Activated CD4-positive, alpha-beta T cell treated with anti-CD3 and anti-CD28 coated beads, Interleukin-2, amount 10 ng/mL, durations not matched to agents 24 days and 14 days (primary cell): ENCODE results near the gene LANCL2. TPM values are rescaled to one million over a fixed set of nuclear protein-coding genes. Genes with fewer than 3 reads are reported as not detected.
A peak's percentile ranks its signal among the peaks of the same experiment; 100 is the strongest.
"Not testable (repeated sequence)": the region's sequence is repeated elsewhere in the genome, so short reads cannot be mapped to it uniquely, and the experiment has no call there.

Experiments
- DNase-seq: peaks from one replicate; pipeline ENCODE4 v3.0.0; 2022
- H3K27ac Mint-ChIP-seq: one replicate; pipeline ENCODE4 v1.8.0; 2022; ENCODE audit warnings: mild to moderate bottlenecking, mixed read lengths
- H3K27me3 Mint-ChIP-seq: one replicate; pipeline ENCODE4 v1.8.0; 2022; ENCODE audit warnings: mixed read lengths
- H3K36me3 Mint-ChIP-seq: one replicate; pipeline ENCODE4 v1.8.0; 2022; ENCODE audit warnings: low read depth, mild to moderate bottlenecking, mixed read lengths
- H3K4me1 Mint-ChIP-seq: one replicate; pipeline ENCODE4 v1.8.0; 2021; ENCODE audit warnings: mixed read lengths
- H3K4me3 Mint-ChIP-seq: one replicate; pipeline ENCODE4 v1.8.0; 2022; ENCODE audit warnings: mild to moderate bottlenecking, moderate library complexity, mixed read lengths
- H3K9me3 Mint-ChIP-seq: one replicate; pipeline ENCODE4 v1.8.0; 2021; ENCODE audit warnings: mixed read lengths
- intact Hi-C: fragments of 100-400 bp; cut with micrococcal nuclease; formaldehyde crosslinking; loops from one replicate; pipeline ENCODE4 v1.15.1; 2023
- total RNA-seq: library from RNA; stranded (reverse); gene quantifications from 2 replicates; pipeline ENCODE4 v1.2.3, GENCODE V29; 2022

Gene LANCL2
- total RNA-seq, 1 donor from 2014 or later: 12.2 TPM

DNA sequence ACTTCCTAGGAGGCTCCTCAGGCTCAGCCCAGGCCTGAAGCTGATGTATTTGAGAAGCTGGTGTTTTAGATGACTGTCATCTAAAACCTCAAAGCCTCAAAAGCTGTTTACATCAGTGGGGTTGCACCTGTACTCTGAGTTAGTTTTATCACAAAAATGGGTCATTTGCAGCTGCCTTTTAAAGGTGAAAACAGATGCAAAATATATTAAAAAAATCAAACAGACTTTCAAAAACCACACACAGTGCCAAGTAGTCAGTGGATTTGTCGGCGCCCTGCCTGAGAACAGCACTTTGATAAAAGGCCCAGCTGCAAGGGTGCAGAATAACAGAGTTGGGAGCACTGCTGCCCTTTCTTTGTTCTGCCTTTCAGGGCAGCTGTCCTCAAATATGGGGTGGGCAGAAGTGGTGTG lies 104.1 kb downstream of the LANCL2 start:
- H3K36me3 Mint-ChIP-seq: peaks cover 50% of the 10 kb centered on the region
- H3K9me3 Mint-ChIP-seq: no peaks in the 10 kb centered on the region
- peak overlapping the region; percentile 34 for H3K4me3 Mint-ChIP-seq
- peak; percentile 80 for DNase-seq
- peak overlapping the region; percentile 80 for H3K27ac Mint-ChIP-seq
- peaks cover 45% of the 10 kb centered on the region for H3K4me1 Mint-ChIP-seq
- intact Hi-C loops: loop anchor here (2.0 kb wide), 1 partner anchor 66 kb away; no protein-coding TSS in a partner anchor
- no peaks in the 10 kb centered on the region for H3K27me3 Mint-ChIP-seq

DNA sequence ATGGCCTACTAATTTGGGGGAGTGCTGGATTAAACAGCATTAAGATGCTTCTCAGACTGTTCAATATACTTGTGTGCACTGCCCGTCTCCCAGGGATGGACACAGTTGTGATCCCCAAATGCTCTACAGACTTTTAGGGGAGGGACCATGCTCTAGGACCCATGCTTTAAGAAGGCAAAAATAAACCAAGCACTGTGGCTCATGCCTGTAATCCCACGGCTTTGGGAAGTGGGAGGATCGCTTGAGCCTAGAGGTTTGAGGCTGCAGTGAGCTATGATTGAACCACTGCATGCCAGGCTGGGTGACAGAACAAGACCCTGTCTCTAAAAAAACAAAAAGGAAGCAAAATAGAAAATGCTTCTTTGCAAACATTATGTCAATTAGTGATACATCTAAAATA lies 104.6 kb downstream of the LANCL2 start:
- DNase-seq: no peak
- peak overlapping the region; percentile 58 for H3K27ac Mint-ChIP-seq
- H3K27me3 Mint-ChIP-seq: no peaks in the 10 kb centered on the region
- H3K36me3 Mint-ChIP-seq: peaks cover 47% of the 10 kb centered on the region
- intact Hi-C loops: loop anchor here (2.0 kb wide), 1 partner anchor 65 kb away; no protein-coding TSS in a partner anchor
- H3K4me1 Mint-ChIP-seq: peaks cover 47% of the 10 kb centered on the region
- H3K4me3 Mint-ChIP-seq: peak overlapping the region; percentile 34
- H3K9me3 Mint-ChIP-seq: no peaks in the 10 kb centered on the region

DNA sequence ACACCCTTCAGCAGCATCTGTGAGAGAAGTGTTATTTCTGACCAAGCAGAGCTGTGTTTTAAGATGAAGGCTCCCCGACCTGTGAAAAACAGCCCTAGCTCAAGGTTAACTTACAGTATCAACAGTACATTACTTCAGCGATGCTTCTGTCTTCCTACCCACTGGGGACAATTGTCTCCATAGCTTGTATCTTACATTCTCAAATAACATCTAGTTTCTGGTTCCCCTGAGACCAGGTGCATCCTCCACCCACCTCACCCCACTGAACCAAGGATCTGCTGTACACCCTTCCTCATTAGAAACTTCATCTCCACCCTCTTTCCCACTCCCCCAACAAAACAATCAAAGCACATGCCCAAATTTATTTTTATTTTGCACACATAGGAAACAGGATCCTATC lies 105.1 kb downstream of the LANCL2 start:
- peak overlapping the region; percentile 47 for H3K27ac Mint-ChIP-seq
- peaks cover 52% of the 10 kb centered on the region for H3K4me1 Mint-ChIP-seq
- H3K36me3 Mint-ChIP-seq: peaks cover 44% of the 10 kb centered on the region
- peak overlapping the region; percentile 39 for H3K4me3 Mint-ChIP-seq
- no peak for DNase-seq
- intact Hi-C loops: no loop called here
- no peaks in the 10 kb centered on the region for H3K9me3 Mint-ChIP-seq
- no peaks in the 10 kb centered on the region for H3K27me3 Mint-ChIP-seq

DNA sequence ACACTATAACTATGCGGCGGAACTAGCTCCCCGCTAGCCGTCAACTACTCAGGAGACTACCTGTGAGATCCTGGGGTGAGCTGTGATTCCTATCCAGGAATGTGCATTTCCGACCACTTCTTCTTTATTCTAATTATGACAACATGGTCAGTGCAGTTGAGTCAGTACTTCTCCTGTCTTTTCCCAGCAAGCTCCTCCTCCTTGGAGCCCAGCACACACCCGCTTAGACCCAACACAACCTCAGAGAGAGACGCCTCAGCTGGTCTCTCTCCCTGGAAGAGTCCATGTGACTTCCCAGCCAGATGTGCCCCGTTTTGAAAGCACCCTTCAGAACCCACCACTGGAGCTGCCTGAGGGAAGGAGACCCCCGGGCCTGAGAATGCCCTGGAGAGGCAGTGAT lies 106.5 kb downstream of the LANCL2 start:
- intact Hi-C loops, H3K4me3 Mint-ChIP-seq, H3K27ac Mint-ChIP-seq, H3K9me3 Mint-ChIP-seq, DNase-seq, H3K27me3 Mint-ChIP-seq: not testable (repeated sequence)
- Mint-ChIP-seq H3K36me3 (peaks cover 35% of the 10 kb centered on the region), H3K4me1 (peaks cover 60% of the 10 kb centered on the region)

DNA sequence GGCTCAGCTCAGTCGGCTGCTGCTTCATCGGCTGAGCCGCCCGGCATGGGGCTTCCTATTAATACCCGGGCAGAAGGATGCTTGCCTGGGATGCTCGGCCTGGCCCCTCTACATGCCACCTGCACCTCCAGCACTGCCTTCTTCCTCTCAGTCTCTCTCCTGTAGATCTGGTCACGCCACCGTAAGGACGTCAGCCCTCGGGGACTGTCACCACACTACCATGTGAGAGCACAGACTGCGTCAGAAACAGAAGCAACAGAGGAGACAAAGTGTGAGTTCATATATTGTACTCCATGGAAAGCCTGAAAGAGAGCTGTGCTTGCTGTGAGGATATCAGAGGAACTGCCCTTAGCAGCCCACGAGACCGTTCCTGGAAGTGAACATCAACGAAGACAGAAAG lies 107.3 kb downstream of the LANCL2 start:
- H3K9me3 Mint-ChIP-seq, H3K27ac Mint-ChIP-seq, H3K27me3 Mint-ChIP-seq, DNase-seq, H3K4me3 Mint-ChIP-seq, intact Hi-C loops: not testable (repeated sequence)
- peaks cover 64% of the 10 kb centered on the region for H3K4me1 Mint-ChIP-seq
- peaks cover 34% of the 10 kb centered on the region for H3K36me3 Mint-ChIP-seq

DNA sequence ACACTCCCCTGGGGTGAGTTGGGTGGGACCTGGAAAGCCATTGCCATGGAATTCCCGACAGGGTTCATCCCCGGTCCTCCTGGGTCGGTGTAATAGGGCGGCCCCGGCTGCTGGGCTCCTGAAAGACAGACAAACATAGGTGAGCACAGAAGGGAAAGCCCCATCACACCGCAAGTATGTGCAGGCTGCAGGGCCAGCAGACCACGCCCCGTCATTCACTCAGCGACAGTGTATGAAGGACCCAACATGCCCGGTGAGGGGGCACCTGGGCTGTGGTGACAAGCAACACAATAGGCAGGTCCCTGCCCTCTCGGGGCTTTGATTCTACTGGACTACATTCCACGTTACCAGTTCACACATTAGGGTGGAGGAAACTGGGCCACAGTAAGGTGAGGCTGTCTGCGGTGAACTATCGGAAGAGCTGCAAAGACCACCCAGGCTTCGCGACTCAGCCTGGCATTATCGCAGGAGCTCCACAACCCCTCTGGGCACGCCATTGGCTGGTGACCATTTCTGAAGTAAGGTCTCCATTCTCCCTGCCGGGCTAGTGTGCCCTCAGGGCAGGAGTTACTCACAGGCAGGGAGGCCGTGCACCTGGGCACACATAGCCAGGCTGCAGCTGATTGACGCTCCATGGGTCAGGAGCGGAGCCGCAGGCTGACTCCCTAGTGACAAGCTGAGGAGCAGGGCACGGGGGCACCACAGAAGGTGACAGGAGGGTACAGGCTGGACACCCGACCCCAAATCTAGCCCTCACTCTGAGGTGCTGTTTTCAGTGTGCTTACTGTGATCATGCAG lies 108.0 kb downstream of the LANCL2 start:
- H3K27ac Mint-ChIP-seq: no peak overlapping the region

DNA sequence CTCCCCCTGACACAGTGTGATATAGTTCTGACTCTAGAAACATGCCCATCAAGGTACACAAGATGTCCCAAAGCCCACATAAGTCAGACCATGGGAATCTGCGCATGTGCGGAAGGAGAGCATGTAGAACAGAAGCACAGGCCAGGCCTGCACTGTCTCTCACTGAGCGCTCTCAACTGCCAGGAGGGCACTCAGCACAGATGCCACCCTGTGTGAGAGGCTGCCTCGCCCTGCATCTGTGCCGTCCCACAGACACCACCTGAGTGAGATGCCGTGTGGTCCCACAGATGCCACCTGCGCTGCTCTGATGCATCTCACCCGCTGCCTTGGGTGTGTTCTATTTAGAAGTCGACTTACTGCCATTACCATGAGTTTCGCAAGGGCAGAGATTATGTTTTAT lies 108.8 kb downstream of the LANCL2 start:
- intact Hi-C loops: no loop called here
- peaks cover 66% of the 10 kb centered on the region for H3K4me1 Mint-ChIP-seq
- H3K27me3 Mint-ChIP-seq: no peaks in the 10 kb centered on the region
- H3K9me3 Mint-ChIP-seq: no peaks in the 10 kb centered on the region
- no peak for DNase-seq
- H3K27ac Mint-ChIP-seq: no peak overlapping the region
- peak overlapping the region; percentile 78 for H3K4me3 Mint-ChIP-seq
- H3K36me3 Mint-ChIP-seq: peaks cover 34% of the 10 kb centered on the region

More for the DNA sequence above, 108.0 kb downstream of the LANCL2 start:
- DNase-seq: no peak
- H3K36me3 Mint-ChIP-seq: peaks cover 34% of the 10 kb centered on the region
- H3K4me1 Mint-ChIP-seq: peaks cover 68% of the 10 kb centered on the region
- H3K27me3 Mint-ChIP-seq: no peaks in the 10 kb centered on the region
- H3K4me3 Mint-ChIP-seq: no peak overlapping the region
- intact Hi-C loops: no loop called here
- H3K9me3 Mint-ChIP-seq: no peaks in the 10 kb centered on the region

DNA sequence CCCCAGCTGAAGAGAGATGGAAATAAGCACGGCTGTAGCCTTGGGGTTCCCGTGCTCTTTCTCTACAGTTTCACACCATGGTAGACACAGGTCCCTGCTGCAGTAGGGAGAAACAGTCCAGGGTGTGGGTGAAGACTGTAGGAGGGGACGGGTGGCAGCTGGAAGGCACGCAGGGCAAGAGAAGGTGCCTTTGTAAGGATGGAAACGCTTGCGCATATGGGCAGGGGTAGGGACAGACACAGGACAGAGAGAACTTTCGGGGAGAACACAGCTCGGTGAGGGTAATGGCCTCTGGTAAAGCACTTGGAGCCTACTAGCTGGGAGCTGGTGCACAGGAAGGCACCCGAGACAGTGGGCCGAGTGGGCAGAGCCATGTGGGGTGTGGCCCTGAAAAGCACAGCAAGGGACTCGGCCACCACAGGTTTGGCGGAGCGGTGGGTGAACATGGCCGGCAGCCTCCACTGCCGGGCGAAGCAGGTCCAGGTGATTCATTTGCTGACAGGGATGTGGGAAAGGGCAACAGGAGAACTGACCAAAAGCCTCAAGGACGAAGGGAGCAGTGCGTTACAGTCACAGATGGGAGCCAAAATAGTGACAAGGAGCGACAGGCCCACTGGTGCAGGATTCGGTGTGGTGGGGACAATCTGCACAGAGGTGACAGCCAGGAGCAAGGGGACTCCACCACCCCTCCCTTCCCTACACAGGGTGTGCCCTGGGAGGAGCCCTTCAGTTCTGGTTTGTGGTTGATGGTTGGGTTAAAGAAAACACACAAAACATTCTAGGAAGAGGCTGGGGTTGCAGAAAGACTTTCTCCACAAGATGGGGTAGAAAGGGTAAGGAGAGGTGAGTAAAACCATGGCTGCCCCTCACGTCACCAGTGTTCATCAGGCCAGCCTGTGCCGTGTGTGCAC lies 110.1 kb downstream of the LANCL2 start:
- Mint-ChIP-seq H3K4me1 (peaks cover 59% of the 10 kb centered on the region), H3K27me3 (no peaks in the 10 kb centered on the region), H3K4me3 (peak overlapping the region; percentile 78), H3K27ac (peak overlapping the region; percentile 80), H3K9me3 (no peaks in the 10 kb centered on the region), H3K36me3 (peaks cover 33% of the 10 kb centered on the region)
- intact Hi-C loops: no loop called here
- DNase-seq: peak; percentile 88

DNA sequence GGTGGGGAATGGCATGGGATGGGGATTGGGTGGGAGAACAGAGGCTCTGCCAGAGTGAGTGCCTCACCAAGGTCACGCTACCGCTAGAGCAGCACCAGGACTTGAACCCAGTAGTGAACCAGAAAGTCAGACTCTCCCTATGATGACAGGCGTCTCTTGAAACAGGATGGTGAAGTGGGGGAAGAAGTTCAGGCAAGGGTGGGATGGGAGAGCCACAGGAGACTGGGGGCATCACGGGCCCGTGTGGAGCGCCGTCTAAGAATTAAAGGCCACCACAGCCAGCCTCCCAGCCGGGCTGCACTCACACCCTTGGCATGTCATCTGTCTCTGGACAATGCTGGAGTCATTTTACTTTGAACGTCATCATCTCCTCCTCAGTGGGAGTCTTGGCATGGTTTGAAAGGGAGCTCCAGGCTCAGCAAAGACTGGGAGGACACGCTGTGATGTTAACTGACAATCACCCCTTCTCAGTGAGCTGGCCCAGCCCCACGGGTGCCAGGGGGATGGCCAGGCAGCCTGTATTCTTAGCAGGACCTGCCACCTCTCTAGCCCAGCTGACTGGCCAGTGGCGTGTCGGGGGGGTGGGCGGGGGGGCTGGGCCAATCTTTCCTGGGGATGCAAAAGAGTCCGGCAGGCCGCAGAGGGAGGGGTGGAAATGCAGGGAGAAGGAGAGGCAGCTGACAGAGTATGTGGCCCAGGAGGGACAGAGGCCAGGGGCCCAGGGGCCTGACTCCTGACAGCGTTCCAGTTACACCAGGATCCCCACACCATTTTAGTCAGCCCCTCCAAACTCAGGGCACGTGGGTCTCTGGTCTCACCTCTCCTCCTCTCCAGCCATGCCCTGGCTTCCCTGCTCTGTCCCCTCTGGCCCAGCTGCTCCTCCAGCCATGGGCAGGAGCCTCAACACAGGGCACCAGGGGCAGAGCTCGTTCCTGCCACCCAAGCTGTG lies 111.0 kb downstream of the LANCL2 start:
- Mint-ChIP-seq H3K36me3 (peaks cover 33% of the 10 kb centered on the region), H3K4me3 (peak overlapping the region; percentile 78), H3K9me3 (no peaks in the 10 kb centered on the region), H3K27me3 (no peaks in the 10 kb centered on the region), H3K27ac (peak overlapping the region; percentile 80), H3K4me1 (peaks cover 60% of the 10 kb centered on the region)
- no peak for DNase-seq
- intact Hi-C loops: no loop called here

DNA sequence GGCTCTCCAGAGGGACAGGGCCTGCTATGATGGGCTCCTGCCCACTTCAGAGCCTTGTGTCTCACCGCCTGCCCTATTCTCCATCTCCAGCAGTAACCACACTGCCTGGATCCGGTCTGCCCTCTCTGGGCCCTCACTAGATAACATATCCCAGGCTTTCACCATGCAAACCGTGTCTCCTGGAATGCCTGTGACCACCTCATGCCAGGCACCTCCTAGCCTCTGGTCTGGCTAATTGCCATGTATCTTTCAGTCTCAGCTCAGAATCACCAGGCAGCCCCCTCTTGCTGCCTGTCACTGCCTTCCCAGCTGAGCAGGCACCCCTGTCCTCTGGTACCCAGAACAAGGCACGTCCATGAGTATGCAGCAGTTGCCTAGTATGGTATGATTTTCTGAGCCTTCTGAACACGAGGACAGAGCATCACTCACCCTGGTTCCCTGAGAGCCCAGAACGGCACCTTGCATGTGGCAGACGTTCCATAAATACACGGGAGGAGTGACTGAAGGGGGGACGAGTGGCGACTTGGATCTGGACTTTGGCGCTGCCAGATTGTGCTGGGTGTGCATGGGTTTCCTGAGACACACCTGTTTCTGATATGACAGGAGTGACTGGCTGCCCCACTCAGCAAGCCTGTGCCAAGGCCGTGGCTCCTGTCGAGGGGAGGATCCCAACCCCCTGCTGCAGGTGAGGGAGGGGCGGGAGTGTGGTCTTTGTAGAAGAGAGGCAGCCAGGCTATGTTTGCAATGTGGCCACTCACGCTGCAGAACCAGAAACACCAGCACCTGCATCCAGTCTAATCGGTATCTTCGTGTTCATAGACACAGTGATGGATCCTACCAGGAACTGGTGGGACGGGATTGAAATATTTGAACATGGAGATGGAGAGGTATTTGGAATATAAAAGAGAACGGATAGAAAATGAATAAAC lies 112.0 kb downstream of the LANCL2 start:
- Mint-ChIP-seq H3K27ac (peak overlapping the region; percentile 48), H3K27me3 (no peaks in the 10 kb centered on the region), H3K4me1 (peaks cover 62% of the 10 kb centered on the region), H3K9me3 (no peaks in the 10 kb centered on the region), H3K36me3 (peaks cover 31% of the 10 kb centered on the region), H3K4me3 (peak overlapping the region; percentile 50)
- intact Hi-C loops: no loop called here
- DNase-seq: no peak

DNA sequence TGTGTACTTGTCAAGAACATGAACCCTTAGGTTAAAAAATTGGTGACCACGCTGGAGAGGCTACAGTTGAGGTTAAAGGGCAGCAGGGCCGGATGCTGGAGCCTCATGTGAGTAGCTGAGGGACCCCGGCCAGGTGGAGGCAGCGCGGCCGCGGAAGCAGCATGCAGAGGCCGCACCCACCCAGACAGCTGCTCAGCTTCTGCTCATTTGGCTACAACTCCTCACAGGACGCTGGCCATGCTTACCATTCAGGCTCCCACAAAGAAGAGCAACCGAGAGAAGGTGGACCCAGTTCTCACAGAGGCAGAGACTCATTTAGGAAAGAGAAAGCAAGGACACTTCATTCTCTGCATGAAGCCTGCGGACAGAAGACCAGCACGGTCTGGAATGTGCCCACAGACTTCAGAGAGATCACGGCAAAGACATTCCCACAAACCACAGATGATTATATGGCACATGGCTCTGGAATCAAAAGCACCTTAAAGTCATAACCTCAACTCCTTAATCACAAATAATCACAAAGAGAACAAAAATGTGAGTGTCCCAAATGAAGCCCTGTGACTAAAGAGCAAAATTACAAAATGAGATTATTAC lies 112.7 kb downstream of the LANCL2 start:
- no peaks in the 10 kb centered on the region for H3K9me3 Mint-ChIP-seq
- no peak overlapping the region for H3K4me3 Mint-ChIP-seq
- intact Hi-C loops: no loop called here
- H3K36me3 Mint-ChIP-seq: peaks cover 31% of the 10 kb centered on the region
- DNase-seq: no peak
- H3K27ac Mint-ChIP-seq: no peak overlapping the region
- peaks cover 64% of the 10 kb centered on the region for H3K4me1 Mint-ChIP-seq
- no peaks in the 10 kb centered on the region for H3K27me3 Mint-ChIP-seq

DNA sequence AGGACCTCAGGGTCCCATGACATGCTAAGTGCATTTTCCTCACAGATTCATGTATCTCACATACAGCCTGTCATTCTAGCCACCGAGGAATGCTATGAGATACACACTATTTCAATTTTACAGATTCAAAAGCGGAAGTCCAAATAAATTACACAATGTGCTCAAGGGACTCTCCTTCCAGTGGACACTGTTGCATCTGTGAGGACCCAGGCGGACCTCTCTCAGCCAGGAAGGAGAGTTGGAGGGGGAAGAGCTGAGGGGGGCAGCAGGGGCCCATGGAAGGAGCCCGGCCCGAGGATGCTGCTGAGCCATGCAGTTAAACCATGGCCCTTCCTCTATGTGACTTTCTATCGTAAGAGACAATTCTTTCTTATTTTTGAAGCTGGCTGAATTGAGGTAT lies 113.6 kb downstream of the LANCL2 start:
- no peak for DNase-seq
- Mint-ChIP-seq H3K4me3 (no peak overlapping the region), H3K27ac (peak overlapping the region; percentile 8), H3K27me3 (no peaks in the 10 kb centered on the region), H3K36me3 (peaks cover 34% of the 10 kb centered on the region), H3K4me1 (peaks cover 63% of the 10 kb centered on the region), H3K9me3 (no peaks in the 10 kb centered on the region)
- intact Hi-C loops: no loop called here
